Peyer's patch (tissue), 4 donors: ENCODE results near the gene NEU4. TPM values are rescaled to one million over a fixed set of nuclear protein-coding genes. Genes with fewer than 3 reads are reported as not detected.
"Not testable (repeated sequence)": the region's sequence is repeated elsewhere in the genome, so short reads cannot be mapped to it uniquely, and the experiment has no call there.

Experiments
- DNase-seq, 3 donors: peaks; one replicate each; pipeline ENCODE4 v3.0.0-alpha.2; 2017 to 2019
- H3K27ac ChIP-seq, 4 donors: fragments of 200-600 bp; sonication (generic); one replicate each; pipeline ENCODE4 v1.5.1; 2016 to 2019
- H3K27me3 ChIP-seq, 2 donors: fragments of 200-600 bp; sonication (generic); one replicate each; pipeline ENCODE4 v1.5.1; 2019
- H3K36me3 ChIP-seq, 3 donors: fragments of 200-600 bp; sonication (generic); one replicate each; pipeline ENCODE4 v1.5.1; 2016 to 2019
- H3K4me1 ChIP-seq, 4 donors: fragments of 200-600 bp; sonication (generic); one replicate each; pipeline ENCODE4 v1.5.1; 2016 to 2019
- H3K4me3 ChIP-seq, 4 donors: fragments of 200-600 bp; sonication (generic); 1 replicate in 3 of 4; 2 replicates in 1 of 4; pipeline ENCODE4 v1.5.1; 2016 to 2019; ENCODE audit warnings: mild to moderate bottlenecking in 1 of 4
- H3K9me3 ChIP-seq, 4 donors: fragments of 200-600 bp; sonication (generic); one replicate each; pipeline ENCODE4 v1.5.1; 2016 to 2019; ENCODE audit warnings: mild to moderate bottlenecking in 1 of 4
- CTCF ChIP-seq, 6 experiments: fragments of 450-650 bp in 4 of 6; fragments of 200-600 bp in 2 of 6; sonication (generic) in 1 of 6; IDR thresholded peaks; one replicate each; pipeline ENCODE4 v1.5.1; 2017 to 2019; ENCODE audit warnings: antibody characterized with exemption in 6 of 6, mild to moderate bottlenecking in 3 of 6, moderate library complexity in 1 of 6
- POLR2A ChIP-seq, 2 donors: fragments of 450-650 bp; IDR thresholded peaks; one replicate each; pipeline ENCODE4 v1.5.1; 2017; ENCODE audit warnings: antibody characterized with exemption in 2 of 2, mild to moderate bottlenecking in 2 of 2, moderate library complexity in 2 of 2
- total RNA-seq, 4 donors: library from RNA; depleted of rRNA; stranded (reverse); fragments of >200 nt; gene quantifications; one replicate each; pipeline ENCODE4 v1.1.0, GENCODE V29; 2016

The NEU4 gene
- total RNA-seq, 4 donors from 2014 or later, result 35.5 to 73.3 (median 55.9) TPM

DNA sequence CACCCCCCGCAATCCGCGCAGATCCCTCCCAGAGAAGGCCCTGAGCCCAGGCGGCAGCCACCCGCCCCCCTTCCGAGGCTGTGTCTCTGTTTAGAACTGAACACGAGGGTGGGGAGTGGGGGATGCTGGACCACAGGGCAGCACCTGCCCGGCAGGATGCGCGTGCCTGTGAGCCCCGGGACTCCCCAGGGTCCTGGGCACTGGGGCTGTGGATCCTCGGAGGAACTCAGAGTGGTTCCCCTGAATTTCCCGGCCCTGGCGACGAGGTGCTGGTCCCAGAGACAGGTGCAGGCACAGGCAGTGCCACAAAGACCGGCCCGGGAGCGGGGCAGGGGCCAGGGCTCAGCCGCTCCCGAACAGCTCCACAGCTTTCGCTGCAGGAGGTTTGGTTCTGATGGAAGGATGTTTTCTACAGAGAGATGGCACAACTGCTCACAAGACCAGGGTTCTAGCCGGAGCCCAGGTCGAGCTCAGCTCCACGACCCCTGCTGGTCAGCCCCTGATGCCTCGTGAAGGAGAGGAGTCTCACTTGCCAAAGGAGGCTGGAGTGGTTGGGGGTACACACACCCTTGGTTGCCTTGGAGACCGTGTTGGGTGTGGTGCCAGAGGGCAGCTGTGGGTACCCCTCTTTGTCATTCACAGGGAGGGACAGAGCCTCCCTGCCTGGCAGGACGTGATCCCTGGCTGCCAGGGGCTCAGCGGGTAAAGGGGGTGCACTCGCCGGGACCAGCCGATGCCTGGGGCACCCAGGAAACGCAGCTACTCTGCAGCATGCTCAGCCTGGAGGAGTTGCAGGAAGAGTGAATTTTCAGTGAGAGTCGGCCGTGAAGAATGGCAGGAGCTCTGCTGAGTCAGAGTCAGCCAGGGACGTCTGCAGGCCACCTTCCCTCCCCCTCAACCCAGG lies 4.4 kb upstream of the NEU4 start:
- DNase-seq, result peak in 2 of 3 donors; percentile 49
- Histone ChIP-seq H3K4me1 (peaks cover 0 to 24% (median 10%) of the 10 kb centered on the region in 4 donors), H3K36me3 (no peaks in the 10 kb centered on the region), H3K4me3 (peak overlapping the region; percentile 29 to 58 (median 54)), H3K27me3 (no peaks in the 10 kb centered on the region), H3K27ac (peak overlapping the region in 1 of 4 donors; percentile 18), H3K9me3 (no peaks in the 10 kb centered on the region)
- TF ChIP-seq POLR2A (IDR thresholded peaks at IDR 0.05), result no peak
- no peak for TF ChIP-seq CTCF (IDR thresholded peaks at IDR 0.05)

GRCh38 chr2:241806217-241806616 lies 2.8 kb upstream of the NEU4 start:
- DNase-seq, H3K27ac ChIP-seq, H3K9me3 ChIP-seq, H3K36me3 ChIP-seq, H3K27me3 ChIP-seq, H3K4me3 ChIP-seq: not testable (repeated sequence)
- H3K4me1 ChIP-seq, result peaks cover 0 to 24% (median 10%) of the 10 kb centered on the region in 4 donors

DNA sequence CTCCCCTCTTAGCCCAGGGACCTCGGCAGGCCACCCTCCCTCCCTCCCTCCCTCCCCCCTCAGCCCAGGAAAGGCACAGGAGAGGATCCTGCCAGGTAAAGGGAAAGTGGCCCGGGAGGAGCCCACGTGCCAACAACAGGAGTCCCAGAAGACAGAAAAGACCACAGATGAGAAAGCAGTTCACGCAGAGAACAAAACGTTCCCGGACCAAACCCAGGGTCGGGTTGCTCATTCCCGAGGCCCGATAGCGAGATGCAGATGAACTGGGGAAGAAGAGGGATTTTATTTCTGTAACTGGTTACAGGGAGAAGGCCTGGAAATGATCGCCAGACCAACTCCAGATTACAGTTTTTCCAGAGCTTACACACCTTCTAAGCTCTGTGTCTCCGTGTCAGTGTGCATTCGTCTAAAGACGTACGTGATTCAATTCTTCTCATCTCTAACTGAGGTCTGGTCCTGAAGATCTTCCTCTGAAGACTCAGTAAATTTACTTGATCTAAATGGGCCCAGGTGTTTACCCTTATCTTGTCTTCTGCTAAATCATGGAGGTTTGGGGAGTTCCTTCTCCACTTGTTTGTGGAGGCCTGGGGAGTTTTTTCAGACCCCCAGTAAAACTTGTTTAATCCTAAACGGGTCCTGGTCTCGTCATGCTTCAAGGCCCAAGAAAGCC lies 807 bp upstream of the NEU4 start:
- Histone ChIP-seq H3K27ac (peak overlapping the region in 2 of 4 donors; percentile 50 to 69), H3K4me1 (peaks cover 0 to 18% (median 10%) of the 10 kb centered on the region in 4 donors), H3K36me3 (no peaks in the 10 kb centered on the region), H3K4me3 (peak overlapping the region in 1 of 4 donors; percentile 7), H3K27me3 (no peaks in the 10 kb centered on the region), H3K9me3 (no peaks in the 10 kb centered on the region)
- TF ChIP-seq CTCF (IDR thresholded peaks at IDR 0.05), result no peak
- TF ChIP-seq POLR2A (IDR thresholded peaks at IDR 0.05), result no peak
- no peak for DNase-seq

- Histone ChIP-seq H3K36me3 (no peaks in the 10 kb centered on the region), H3K4me3 (peak overlapping the region in 3 of 4 donors; percentile 26 to 59 (median 52)), H3K9me3 (no peaks in the 10 kb centered on the region), H3K27ac (peak overlapping the region in 3 of 4 donors; percentile 48 to 77 (median 55)), H3K4me1 (peaks cover 0 to 3% (median 3%) of the 10 kb centered on the region in 4 donors), H3K27me3 (no peaks in the 10 kb centered on the region)
- TF ChIP-seq POLR2A (IDR thresholded peaks at IDR 0.05) (no peak), CTCF (IDR thresholded peaks at IDR 0.05) (no peak)
- DNase-seq, result peak in 1 of 3 donors; percentile 50
These were observed 652 bp downstream of the NEU4 start for GRCh38 chr2:241809383-241810306.

DNA sequence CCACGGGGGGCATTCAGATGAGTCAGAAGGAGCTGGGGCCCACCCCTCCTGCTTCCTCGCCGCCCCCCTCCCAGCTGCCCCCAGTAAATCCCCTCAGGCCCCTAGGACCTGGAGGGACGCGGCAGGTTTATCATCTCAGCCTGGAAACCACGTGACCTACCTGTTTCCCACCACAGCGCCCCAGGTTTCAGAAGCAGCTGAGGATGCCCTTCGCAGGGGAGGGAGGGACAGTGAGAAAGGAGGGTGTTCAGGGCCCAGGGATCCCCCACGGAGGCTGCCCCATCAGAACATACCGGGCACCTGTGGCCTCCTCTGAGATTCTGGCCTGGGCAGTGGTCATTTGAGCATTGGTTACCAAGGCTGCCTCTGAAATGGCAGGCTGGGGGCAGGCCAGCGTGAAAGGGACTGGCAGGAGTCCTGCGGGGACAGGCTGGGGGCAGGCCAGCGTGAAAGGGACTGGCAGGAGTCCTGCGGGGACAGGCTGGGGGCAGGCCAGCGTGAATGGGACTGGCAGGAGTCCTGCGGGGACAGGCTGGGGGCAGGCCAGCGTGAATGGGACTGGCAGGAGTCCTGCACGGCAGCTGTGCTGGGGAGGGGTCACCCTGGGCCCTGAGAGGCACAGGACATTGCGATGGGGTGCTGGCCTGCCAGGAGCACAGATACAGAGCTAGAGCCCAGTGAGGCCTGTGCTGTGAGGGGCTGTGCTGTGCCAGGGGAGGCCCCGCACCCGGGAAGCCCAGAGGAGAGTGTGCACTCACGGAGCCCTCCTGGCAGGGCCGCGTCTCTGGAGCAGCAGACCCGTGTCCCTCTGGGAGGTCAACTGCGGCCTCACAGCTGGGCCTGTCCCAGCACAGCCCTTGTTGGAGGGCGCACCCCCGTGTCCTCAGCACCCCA lies 1.6 kb downstream of the NEU4 start:
- Histone ChIP-seq H3K9me3 (no peaks in the 10 kb centered on the region), H3K27ac (no peak overlapping the region), H3K27me3 (no peaks in the 10 kb centered on the region), H3K4me1 (no peaks in the 10 kb centered on the region), H3K4me3 (peak overlapping the region in 2 of 4 donors; percentile 52 to 59), H3K36me3 (no peaks in the 10 kb centered on the region)
- TF ChIP-seq CTCF (IDR thresholded peaks at IDR 0.05) (no peak), POLR2A (IDR thresholded peaks at IDR 0.05) (no peak)
- peak in 2 of 3 donors; percentile 37 to 45 for DNase-seq
